Stimulated activated CD4-positive, alpha-beta T cell treated with anti-CD3 and anti-CD28 coated beads, Interleukin-1b, Interleukin-23, amount 100 ng/mL, for 24 hours (primary cell): ENCODE measurements around the gene OR10T2.
"Not testable (repeated sequence)": the region's sequence is repeated elsewhere in the genome, so short reads cannot be mapped to it uniquely, and the experiment has no call there.

Source experiments
- DNase-seq, 4 experiments: peaks; one replicate each; pipeline ENCODE4 v3.0.0-alpha.2; 2020; ENCODE audit warnings: low read depth in 4 of 4, low spot score in 1 of 4

OR10T2 gene

DNA sequence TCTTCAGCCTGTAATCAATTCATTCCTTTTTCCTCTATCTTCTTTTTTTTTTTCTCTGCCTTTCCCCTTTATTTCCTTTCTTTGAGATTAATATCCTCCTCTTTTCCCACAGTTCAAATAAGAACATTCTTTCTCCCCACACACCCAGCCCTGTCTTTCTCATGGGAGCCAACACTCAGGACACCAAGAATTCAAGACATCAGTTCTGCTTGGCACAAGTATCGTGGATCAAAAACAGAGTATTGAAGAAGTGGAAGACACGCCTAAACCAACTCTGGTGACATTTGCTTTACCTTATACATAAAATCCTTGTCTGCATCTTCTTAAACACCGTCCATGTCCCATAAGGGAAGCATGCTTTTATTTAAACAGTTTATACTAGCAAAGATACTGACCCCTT, 42.6 kb downstream of the OR10T2 start:
- DNase-seq = no peak

DNA sequence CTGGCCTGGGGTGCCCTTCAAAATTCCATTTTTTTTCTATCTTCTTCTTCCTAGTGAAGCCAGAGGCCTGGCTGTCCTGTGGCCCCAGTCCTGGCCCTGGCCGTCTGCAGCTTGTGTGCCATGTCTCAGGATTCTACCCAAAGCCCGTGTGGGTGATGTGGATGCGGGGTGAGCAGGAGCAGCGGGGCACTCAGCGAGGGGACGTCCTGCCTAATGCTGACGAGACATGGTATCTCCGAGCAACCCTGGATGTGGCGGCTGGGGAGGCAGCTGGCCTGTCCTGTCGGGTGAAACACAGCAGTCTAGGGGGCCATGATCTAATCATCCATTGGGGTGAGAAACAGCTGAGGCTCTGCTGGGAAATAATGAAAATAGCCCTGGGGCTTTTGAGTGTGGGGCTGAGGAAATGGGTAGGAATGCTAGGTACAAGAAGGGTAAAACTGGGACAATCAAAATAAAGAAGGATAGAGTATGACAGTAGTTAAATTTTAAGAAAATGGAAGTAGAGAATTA, 43.4 kb downstream of the OR10T2 start:
- no peak for DNase-seq

DNA sequence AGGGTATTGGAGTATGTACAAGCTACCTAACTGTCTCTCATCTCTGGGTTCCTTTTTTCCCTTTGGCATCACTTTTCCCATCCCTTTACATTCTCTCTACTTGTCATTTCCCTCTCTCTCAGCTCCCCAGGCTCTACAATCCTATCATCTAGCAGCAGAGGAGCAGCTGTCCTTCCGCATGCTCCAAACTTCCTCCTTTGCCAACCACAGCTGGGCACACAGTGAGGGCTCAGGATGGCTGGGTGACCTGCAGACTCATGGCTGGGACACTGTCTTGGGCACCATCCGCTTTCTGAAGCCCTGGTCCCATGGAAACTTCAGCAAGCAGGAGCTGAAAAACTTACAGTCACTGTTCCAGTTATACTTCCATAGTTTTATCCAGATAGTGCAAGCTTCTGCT, 45.0 kb downstream of the OR10T2 start:
- no peak for DNase-seq

DNA sequence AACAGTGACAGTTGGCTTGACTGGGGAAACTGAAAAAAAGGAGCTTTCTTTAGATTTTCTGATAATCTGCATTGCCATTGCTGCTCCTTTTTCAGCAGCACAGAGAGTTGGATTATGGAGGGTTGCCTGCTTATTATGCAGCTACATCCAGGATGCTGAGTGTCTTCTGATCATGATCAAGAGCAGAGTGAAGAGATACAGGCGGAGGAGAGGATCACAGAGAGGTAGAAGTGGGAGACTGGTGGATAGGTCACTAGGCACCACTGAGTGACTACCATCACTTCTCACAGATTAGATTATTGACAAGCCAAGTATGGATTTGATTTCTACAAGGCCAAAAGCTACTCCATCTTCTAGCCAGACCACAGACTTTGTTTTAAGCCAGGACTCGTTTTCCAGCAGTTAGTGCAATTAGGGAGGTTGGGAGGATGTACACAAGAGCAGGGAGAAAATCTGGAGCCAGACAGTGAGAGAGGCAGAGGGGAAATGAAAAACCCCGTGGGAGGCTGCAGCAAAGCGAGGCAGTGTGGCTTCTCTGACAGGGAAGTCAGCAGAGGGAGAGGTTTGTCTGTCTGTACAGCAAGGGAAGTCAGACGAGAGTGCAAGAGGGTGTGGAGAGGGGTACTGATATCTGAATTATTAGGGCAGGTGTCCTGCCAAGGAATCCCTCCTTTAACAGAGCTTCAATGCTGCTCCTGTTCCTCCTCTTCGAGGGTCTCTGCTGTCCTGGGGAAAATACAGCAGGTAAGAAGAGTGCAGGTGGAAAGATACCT, 45.8 kb downstream of the OR10T2 start, which contains the start of gene CD1E:
Gene CD1E (plus strand): TSS at position 592 of the 773 bp plus-strand sequence. CDS start 95 bp downstream, at position 687.
- DNase-seq = no peak

DNA sequence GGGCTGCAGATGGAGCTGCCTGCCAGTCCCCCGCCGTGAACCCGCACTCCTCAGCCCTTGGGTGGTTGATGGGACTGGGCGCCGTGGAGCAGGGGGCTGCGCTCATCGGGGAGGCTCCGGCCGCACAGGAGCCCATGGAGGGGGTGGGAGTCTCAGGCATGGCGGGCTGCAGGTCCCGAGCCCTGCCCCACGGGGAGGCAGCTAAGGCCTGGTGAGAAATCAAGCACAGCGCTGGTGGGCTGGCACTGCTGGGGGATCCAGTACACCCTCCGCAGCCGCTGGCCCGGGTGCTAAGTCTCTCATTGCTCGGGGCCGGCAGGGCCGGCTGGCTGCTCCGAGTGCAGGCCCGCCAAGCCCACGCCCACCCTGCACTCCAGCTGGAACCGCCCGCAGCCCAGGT, 50.3 kb downstream of the OR10T2 start:
- DNase-seq = not testable (repeated sequence)
